HL-60 (cell line): ENCODE results near the gene GDPD5.

Experiments used
- DNase-seq, 2 experiments: peaks; one replicate each; pipeline ENCODE4 v3.0.0-alpha.2; 2010 to 2020; ENCODE audit warnings: low read depth in 1 of 2, low spot score in 1 of 2
- H3K27ac ChIP-seq: fragments of 250-450 bp; sonication (Bioruptor Pico); replicated peaks from 2 replicates; pipeline ENCODE4 v1.5.1; 2020; ENCODE audit warnings: mild to moderate bottlenecking, moderate library complexity
- H3K27me3 ChIP-seq: fragments of 250-450 bp; sonication (Bioruptor Pico); 2 replicates; pipeline ENCODE4 v1.5.1; 2021; ENCODE audit warnings: mild to moderate bottlenecking, moderate library complexity; ENCODE audit not compliant: insufficient read depth, poor library complexity, severe bottlenecking
- H3K4me3 ChIP-seq: replicated peaks from 2 replicates; pipeline ENCODE4 v1.5.1; 2011; ENCODE audit warnings: mild to moderate bottlenecking, control low read depth, low read length; ENCODE audit not compliant: insufficient read depth
- GABPA ChIP-seq: IDR thresholded peaks from 2 replicates; pipeline ENCODE4 v1.6.1; 2012; ENCODE audit warnings: low read depth
- POLR2AphosphoS5 ChIP-seq: IDR thresholded peaks from 2 replicates; pipeline ENCODE4 v1.6.1; 2012; ENCODE audit warnings: low read depth
- SPI1 ChIP-seq: IDR thresholded peaks from 2 replicates; pipeline ENCODE4 v1.6.1; 2012; ENCODE audit warnings: low read depth, mild to moderate bottlenecking, borderline replicate concordance
- TF ChIP-seq, protein P1 (sequence below): IDR thresholded peaks from one replicate; pipeline ENCODE4 v1.5.1; 2011; ENCODE audit warnings: low read length, control low read depth, inconsistent platforms; ENCODE audit not compliant: insufficient read depth
- TF ChIP-seq, protein P2 (sequence below): IDR thresholded peaks from 2 replicates; pipeline ENCODE4 v1.6.1; 2012; ENCODE audit warnings: low read depth; ENCODE audit not compliant: insufficient replicate concordance

GDPD5 gene

DNA sequence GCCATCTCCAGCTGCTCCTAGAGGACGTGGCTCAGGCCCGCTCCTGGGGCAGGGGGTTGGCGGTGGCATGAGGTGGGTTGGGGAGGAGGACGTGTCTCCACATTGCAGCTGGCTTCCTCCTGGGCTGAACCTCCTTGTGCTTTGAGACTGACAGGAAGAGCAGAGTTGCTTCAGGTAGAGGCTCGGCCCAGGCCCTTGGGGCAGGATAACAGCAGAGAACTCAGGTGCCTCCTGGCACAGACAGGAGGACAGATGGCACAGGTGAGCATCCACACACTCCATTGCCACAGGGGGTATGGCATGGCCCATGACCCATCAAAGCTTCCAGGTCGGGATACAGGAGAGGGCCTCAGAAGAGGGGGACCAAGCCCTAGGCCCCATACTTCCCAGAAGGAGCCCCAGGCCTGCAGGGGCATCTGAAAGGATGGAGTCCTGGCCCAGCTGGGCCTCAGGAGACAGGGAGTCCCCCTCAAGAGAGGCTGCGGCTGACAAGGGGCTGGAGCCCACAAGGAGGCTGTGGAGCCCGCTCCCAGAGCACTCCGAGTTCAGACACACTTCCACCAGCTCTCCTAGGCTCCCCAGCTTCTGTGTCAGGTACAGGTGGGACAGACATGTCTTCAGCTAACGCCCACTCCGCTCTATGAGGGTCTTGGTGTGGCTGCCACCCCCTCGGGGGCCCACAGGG, 90.7 kb downstream of the GDPD5 start:
- no peak for DNase-seq
- Histone ChIP-seq H3K27me3 (peaks cover 36% of the 10 kb centered on the region), H3K4me3 (no peak overlapping the region), H3K27ac (no peak overlapping the region)
- TF ChIP-seq SPI1 (no peak), POLR2AphosphoS5 (no peak), GABPA (no peak)
- TF ChIP-seq, protein P1, sequence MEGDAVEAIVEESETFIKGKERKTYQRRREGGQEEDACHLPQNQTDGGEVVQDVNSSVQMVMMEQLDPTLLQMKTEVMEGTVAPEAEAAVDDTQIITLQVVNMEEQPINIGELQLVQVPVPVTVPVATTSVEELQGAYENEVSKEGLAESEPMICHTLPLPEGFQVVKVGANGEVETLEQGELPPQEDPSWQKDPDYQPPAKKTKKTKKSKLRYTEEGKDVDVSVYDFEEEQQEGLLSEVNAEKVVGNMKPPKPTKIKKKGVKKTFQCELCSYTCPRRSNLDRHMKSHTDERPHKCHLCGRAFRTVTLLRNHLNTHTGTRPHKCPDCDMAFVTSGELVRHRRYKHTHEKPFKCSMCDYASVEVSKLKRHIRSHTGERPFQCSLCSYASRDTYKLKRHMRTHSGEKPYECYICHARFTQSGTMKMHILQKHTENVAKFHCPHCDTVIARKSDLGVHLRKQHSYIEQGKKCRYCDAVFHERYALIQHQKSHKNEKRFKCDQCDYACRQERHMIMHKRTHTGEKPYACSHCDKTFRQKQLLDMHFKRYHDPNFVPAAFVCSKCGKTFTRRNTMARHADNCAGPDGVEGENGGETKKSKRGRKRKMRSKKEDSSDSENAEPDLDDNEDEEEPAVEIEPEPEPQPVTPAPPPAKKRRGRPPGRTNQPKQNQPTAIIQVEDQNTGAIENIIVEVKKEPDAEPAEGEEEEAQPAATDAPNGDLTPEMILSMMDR, result no peak
- TF ChIP-seq, protein P2, sequence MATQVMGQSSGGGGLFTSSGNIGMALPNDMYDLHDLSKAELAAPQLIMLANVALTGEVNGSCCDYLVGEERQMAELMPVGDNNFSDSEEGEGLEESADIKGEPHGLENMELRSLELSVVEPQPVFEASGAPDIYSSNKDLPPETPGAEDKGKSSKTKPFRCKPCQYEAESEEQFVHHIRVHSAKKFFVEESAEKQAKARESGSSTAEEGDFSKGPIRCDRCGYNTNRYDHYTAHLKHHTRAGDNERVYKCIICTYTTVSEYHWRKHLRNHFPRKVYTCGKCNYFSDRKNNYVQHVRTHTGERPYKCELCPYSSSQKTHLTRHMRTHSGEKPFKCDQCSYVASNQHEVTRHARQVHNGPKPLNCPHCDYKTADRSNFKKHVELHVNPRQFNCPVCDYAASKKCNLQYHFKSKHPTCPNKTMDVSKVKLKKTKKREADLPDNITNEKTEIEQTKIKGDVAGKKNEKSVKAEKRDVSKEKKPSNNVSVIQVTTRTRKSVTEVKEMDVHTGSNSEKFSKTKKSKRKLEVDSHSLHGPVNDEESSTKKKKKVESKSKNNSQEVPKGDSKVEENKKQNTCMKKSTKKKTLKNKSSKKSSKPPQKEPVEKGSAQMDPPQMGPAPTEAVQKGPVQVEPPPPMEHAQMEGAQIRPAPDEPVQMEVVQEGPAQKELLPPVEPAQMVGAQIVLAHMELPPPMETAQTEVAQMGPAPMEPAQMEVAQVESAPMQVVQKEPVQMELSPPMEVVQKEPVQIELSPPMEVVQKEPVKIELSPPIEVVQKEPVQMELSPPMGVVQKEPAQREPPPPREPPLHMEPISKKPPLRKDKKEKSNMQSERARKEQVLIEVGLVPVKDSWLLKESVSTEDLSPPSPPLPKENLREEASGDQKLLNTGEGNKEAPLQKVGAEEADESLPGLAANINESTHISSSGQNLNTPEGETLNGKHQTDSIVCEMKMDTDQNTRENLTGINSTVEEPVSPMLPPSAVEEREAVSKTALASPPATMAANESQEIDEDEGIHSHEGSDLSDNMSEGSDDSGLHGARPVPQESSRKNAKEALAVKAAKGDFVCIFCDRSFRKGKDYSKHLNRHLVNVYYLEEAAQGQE, result no peak

DNA sequence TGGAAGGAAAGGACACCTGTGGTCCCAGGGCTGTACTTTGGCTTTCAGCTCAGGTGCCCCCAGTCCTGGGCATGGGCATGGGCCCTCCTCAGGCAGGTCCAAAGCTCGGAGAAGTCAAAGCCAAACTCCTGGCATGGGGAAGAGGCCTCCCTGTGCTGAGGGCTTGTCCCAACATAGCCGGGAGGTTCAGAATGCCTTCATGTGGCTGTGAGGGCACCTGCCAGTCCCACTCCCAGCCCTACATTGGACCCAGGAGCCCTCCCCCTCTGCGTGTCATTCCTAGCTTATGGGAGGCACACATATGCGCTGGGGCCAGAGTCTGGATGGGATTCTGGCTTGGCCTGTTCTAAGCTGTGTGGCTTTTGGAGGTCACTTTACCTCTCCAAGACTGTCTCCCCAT, 91.7 kb downstream of the GDPD5 start:
- TF ChIP-seq SPI1, result no peak
- no peak for TF ChIP-seq GABPA
- TF ChIP-seq, protein P2, result no peak
- TF ChIP-seq POLR2AphosphoS5, result no peak
- TF ChIP-seq, protein P1, result no peak
- H3K4me3 ChIP-seq, result no peak overlapping the region
- H3K27ac ChIP-seq, result no peak overlapping the region
- DNase-seq, result no peak
- H3K27me3 ChIP-seq, result peaks cover 34% of the 10 kb centered on the region

DNA sequence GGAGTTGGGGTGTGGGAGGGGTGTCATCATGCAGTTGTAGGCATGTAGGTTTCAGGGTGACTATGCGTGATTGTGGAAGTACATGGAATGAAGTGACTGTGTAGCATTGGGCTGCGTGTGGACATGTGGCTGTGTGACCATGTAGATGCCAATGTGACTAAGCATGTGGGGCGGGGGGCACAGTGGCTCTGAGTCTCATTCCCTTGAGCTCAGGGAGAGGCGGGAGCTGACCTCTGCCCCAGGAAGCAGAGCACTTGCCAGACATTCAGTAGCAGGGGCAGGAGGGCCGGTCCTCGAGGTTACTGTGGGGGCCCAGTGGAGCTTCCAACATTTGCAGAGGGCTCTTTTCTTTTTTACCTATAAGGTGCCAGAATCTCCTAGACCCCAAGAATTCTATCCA, 92.3 kb downstream of the GDPD5 start:
- H3K27me3 ChIP-seq, result peaks cover 37% of the 10 kb centered on the region
- TF ChIP-seq POLR2AphosphoS5, result no peak
- TF ChIP-seq, protein P1, result no peak
- no peak for TF ChIP-seq GABPA
- no peak for TF ChIP-seq SPI1
- TF ChIP-seq, protein P2, result no peak
- H3K27ac ChIP-seq, result no peak overlapping the region
- H3K4me3 ChIP-seq, result no peak overlapping the region
- no peak for DNase-seq
